GM13976 (cell line): ENCODE results near the gene NFIA.

Experiments used
- DNase-seq: peaks from one replicate; pipeline ENCODE4 v3.0.0; 2012; ENCODE audit warnings: low spot score
- CTCF ChIP-seq: IDR thresholded peaks from 2 replicates; pipeline ENCODE4 v1.5.1; 2012; ENCODE audit warnings: borderline replicate concordance, mild to moderate bottlenecking; ENCODE audit not compliant: insufficient read depth; ENCODE audit errors: extremely low read depth, missing control alignments, control extremely low read depth
- in situ Hi-C: fragments of 300-500 bp; cut with MboI; formaldehyde crosslinking; loops from one replicate; pipeline ENCODE4 v1.12.0; 2022; ENCODE audit warnings: low sequenced_read_pairs, mixed read lengths, inconsistent platforms; ENCODE audit not compliant: unreplicated experiment

Gene NFIA

DNA sequence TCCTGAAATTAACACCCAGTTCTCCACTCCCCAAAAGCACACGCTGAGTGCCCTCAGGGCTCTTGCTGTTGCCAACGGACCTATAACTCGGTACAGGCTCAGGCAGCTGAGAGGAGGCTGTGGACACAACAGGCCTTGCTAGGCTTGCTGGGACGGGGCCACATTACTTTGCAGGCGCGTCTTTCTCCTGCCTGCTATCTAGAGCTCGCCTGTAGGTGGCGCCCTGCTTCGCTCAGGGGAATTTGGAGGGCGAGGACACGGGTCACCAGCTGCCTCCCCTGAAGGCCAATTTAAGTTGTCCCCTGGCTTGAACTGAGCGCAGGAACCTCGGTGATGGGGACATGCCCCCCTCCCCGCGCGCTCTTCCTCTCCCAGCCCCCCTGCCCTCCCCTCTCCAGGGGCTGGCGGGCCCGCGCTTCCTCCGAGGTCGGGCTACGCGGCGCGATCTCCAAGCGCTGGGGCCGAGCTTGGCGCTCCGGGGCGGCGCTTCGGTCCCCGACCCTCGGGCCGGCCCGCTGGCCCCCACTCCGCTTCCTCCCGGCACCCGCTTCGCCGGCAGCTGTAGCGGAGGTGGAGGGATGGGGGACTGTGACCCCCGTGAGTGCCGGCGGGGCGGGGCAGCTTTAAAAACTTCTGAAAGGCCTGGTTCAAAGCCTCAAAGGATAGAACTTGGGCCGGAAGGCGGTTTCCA lies 32.4 kb upstream of the NFIA start:
- peak; percentile 75 for TF ChIP-seq CTCF
- in situ Hi-C loops: loop anchor here (25.0 kb wide), 1 partner anchor 812 kb away; no protein-coding TSS in a partner anchor

DNA sequence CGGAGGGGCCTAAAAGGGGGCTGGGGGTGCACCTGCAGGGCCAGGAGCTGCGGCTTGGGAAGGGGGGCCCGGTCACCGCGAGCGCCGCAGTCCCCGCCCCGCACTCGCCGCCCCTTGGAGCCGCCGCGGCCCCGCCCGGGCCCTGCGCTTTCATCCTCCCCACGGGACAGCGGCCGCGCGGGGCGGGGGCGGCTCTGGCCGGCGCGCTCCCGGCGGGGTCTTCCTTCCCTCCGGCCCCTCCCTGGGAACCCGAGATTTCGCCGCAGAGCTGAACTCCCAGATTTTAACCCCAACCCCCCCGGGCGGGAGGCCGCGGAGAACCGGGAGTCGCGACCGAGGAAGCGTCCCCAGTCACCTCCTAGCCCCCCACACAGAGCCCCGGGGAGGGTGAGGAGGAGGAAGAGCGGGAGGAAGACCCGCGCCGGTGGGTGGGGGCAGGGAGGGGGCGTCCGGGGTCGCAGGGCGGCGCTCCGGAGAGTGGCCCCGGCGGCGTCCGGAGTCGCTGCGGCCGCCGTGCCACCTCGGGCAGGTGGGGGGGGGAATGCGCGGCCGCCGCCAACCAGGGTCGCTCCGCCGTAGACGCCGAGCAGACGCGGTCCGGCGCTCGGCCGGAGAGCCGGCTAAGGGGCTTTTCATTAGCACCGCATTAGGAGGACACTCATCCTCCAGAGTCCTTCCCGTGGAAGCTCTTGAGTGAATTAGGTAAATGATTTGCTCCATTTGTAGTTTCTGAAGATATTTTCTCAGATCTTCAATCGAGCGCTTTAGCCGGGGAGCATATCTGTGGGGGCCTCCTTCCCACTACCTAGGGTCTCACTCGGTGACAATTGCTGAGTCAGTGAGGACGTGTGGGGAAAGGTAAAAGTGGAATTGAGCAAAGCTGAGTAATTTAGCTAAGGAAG lies 31.6 kb upstream of the NFIA start:
- TF ChIP-seq CTCF: no peak
- in situ Hi-C loops: no loop called here
- DNase-seq: no peak

More for the DNA sequence above, 32.4 kb upstream of the NFIA start:
- peak; percentile 81 for DNase-seq

GRCh38 chr1:61051443-61051718 lies 31.0 kb upstream of the NFIA start:
- no peak for TF ChIP-seq CTCF
- in situ Hi-C loops: no loop called here
- no peak for DNase-seq

DNA sequence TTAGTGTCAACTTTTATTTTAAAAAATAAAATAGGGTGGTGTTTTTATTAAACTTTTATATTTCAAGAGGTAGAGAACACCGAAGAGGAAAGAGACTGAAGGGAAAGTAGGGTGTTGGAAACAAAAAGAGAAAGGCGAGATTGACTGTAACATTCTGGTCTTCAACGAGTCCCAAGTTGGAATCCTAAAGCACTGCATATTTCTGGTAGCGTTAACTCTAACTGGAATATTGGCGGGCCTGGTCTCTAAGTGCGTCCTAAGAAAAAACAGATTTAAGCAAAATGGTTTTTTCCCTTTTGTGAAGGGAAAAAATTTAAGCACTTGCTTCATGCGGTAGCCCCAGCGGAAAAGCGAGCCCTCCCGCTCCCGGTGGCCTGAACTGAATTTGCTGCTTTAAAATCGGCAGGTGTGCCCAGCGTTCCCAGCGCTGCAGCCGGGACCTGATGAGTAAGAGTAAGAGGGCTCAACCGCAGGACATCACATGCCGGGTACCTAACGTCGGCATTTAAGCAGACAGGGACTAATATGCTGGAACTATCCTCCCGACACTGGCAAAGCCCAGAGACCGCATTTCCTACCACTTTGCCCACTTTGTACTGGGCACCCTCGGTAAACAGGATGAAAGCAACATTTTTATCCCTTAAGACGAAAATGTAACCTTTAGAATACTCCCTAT lies 30.5 kb upstream of the NFIA start:
- no peak for TF ChIP-seq CTCF
- DNase-seq: no peak
- in situ Hi-C loops: no loop called here

GRCh38 chr1:61052395-61053225 lies 29.8 kb upstream of the NFIA start:
- TF ChIP-seq CTCF: no peak
- in situ Hi-C loops: no loop called here
- DNase-seq: no peak

DNA sequence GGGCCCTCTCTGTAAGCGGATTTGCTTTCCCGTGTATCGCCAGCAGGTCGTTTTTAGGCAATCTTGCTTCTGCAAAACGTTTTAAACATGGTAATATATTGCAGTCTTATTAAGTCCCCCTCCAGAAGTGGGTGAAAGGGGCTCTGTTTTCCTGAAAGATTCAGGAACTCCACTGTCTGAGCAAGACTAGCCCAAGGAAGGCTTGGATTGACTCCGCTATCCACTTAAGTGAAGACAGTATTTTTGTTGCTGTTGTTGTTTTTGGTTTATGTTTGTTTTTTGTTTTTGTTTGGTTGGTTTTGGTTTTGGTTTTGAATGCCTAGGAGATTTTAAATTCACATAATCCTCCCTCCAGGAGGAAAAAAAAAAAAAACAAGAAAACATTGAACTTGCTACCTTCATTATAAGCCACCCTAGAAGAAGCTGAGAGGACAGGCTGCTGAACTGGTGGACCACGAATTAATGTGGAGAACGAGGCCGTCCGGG lies 29.1 kb upstream of the NFIA start:
- in situ Hi-C loops: no loop called here
- DNase-seq: no peak
- no peak for TF ChIP-seq CTCF
